ENCODE measurements around the gene SLC44A2. TPM values are rescaled to one million over a fixed set of nuclear protein-coding genes. Genes with fewer than 3 reads are reported as not detected.

SLC44A2 gene
- total RNA-seq, 2 experiments from 2014 or later = 151 to 168 TPM

DNA sequence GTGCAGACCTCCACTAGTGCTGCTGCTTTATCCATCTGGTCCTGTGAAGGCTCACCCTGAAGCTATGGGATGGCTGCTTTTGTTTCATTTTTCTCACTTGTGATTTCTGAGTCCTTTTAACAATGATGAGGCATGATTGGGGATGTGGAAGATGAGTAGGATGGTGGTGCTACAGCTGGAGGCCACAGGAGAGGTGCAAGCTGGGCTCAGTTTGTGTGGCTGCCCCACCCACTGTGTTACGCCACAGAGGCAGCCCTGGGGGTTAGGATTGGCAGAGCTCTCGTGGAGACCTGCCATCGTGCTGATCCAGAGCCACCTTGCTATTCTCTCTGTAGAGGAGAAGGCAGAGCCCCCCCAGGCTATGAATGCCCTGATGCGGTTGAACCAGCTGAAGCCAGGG lies 56.3 kb downstream of the SLC44A2 start:
- Histone ChIP-seq H3K27me3 (ENCODE audit: control insufficient read depth in 1 of 2, insufficient read depth in 2 of 2, low read length in 2 of 2) (no peaks in the 10 kb centered on the region), H3K4me3 (ENCODE audit: low read length) (no peak overlapping the region), H3K9me3 (ENCODE audit: control insufficient read depth in 1 of 2, insufficient read depth in 1 of 2, low read length in 2 of 2) (no peaks in the 10 kb centered on the region), H3K27ac (ENCODE audit: low read depth in 1 of 2, low read length in 2 of 2) (no peak overlapping the region), H3K36me3 (ENCODE audit: insufficient read depth, low read length) (peaks cover 98% of the 10 kb centered on the region), H3K4me1 (ENCODE audit: insufficient read depth, low read length) (no peaks in the 10 kb centered on the region)
- Mint-ChIP-seq H3K9me3 (no peaks in the 10 kb centered on the region), H3K27ac (peak overlapping the region; percentile 42), H3K36me3 (ENCODE audit: low read depth) (peaks cover 94% of the 10 kb centered on the region), H3K27me3 (no peaks in the 10 kb centered on the region), H3K4me1 (ENCODE audit: low read depth) (no peaks in the 10 kb centered on the region), H3K4me3 (no peak overlapping the region)
- ChIA-PET POLR2A (interaction anchor here (0.5 kb wide), 1 partner anchor 49 kb away, joined by 3 read pairs; no protein-coding TSS in a partner anchor), CTCF (no interaction called here)
- DNase-seq (no peak), ATAC-seq (ENCODE audit: poor library complexity) (no peak)
- TF ChIP-seq, protein P1, sequence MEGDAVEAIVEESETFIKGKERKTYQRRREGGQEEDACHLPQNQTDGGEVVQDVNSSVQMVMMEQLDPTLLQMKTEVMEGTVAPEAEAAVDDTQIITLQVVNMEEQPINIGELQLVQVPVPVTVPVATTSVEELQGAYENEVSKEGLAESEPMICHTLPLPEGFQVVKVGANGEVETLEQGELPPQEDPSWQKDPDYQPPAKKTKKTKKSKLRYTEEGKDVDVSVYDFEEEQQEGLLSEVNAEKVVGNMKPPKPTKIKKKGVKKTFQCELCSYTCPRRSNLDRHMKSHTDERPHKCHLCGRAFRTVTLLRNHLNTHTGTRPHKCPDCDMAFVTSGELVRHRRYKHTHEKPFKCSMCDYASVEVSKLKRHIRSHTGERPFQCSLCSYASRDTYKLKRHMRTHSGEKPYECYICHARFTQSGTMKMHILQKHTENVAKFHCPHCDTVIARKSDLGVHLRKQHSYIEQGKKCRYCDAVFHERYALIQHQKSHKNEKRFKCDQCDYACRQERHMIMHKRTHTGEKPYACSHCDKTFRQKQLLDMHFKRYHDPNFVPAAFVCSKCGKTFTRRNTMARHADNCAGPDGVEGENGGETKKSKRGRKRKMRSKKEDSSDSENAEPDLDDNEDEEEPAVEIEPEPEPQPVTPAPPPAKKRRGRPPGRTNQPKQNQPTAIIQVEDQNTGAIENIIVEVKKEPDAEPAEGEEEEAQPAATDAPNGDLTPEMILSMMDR (IDR thresholded peaks at IDR 0.05) = no peak
- intact Hi-C loops (cut with DNase I, micrococcal nuclease) = no loop called here

DNA sequence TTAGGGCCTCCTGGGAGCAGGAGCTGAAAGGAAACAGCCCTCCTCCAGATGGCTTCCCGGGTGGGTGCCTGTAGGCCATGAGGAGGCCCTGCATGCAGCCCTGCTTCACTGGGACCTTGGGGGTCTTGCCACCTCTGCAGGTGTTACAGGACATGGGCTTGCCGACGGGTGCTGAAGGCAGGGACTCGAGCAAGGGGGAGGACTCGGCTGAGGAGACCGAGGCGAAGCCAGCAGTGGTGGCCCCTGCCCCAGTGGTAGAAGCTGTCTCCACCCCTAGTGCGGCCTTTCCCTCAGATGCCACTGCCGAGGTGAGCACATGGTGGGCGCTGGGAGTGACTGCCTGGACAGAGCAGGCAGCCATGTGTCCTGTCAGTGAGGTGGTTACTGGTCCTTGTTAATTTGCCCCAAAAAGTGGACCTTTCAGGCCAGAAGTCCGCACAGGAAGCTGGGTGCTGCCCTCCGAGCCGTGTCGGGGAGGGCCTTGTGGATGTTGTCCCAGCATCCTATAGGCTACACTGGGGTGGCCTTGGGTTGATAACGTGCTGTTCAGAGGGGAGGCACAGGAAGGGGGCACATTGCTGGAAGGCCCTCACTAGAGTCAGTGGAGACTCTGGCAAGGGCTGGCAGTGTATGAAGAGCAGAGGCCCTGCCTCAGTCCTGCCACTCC lies 57.2 kb downstream of the SLC44A2 start:
- H3K27me3 ChIP-seq (ENCODE audit: control insufficient read depth in 1 of 2, insufficient read depth in 2 of 2, low read length in 2 of 2) = no peaks in the 10 kb centered on the region
- ATAC-seq (ENCODE audit: poor library complexity) = no peak
- intact Hi-C loops (cut with DNase I, micrococcal nuclease) = no loop called here
- ChIA-PET POLR2A (no interaction called here), CTCF (no interaction called here)
- no peak for DNase-seq
- Mint-ChIP-seq H3K27me3 (no peaks in the 10 kb centered on the region), H3K36me3 (ENCODE audit: low read depth) (peaks cover 94% of the 10 kb centered on the region), H3K9me3 (no peaks in the 10 kb centered on the region), H3K4me1 (ENCODE audit: low read depth) (no peaks in the 10 kb centered on the region), H3K4me3 (no peak overlapping the region), H3K27ac (no peak overlapping the region)
- TF ChIP-seq, protein P1 (IDR thresholded peaks at IDR 0.05) = no peak
- H3K4me3 ChIP-seq (ENCODE audit: low read length) = no peak overlapping the region
- peaks cover 98% of the 10 kb centered on the region for H3K36me3 ChIP-seq (ENCODE audit: insufficient read depth, low read length)
- no peaks in the 10 kb centered on the region for H3K4me1 ChIP-seq (ENCODE audit: insufficient read depth, low read length)
- H3K27ac ChIP-seq (ENCODE audit: low read depth in 1 of 2, low read length in 2 of 2) = no peak overlapping the region
- H3K9me3 ChIP-seq (ENCODE audit: control insufficient read depth in 1 of 2, insufficient read depth in 1 of 2, low read length in 2 of 2) = no peaks in the 10 kb centered on the region

DNA sequence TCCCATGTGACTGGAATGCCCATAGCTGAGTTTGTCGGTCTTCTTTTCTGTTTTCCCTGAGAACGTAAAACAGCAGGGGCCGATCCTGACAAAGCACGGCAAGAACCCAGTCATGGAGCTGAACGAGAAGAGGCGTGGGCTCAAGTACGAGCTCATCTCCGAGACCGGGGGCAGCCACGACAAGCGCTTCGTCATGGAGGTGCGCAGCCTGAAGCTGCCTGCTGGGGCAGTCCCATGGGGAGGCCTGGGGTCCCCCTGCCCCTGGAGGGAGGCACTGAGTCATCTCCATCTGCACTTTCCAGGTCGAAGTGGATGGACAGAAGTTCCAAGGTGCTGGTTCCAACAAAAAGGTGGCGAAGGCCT lies 57.7 kb downstream of the SLC44A2 start:
- peaks cover 98% of the 10 kb centered on the region for H3K36me3 ChIP-seq (ENCODE audit: insufficient read depth, low read length)
- peaks cover 94% of the 10 kb centered on the region for H3K36me3 Mint-ChIP-seq (ENCODE audit: low read depth)
- ChIA-PET POLR2A (no interaction called here), CTCF (no interaction called here)
- no peaks in the 10 kb centered on the region for H3K4me1 Mint-ChIP-seq (ENCODE audit: low read depth)
- ATAC-seq (ENCODE audit: poor library complexity) (no peak), DNase-seq (no peak)
- intact Hi-C loops (cut with DNase I, micrococcal nuclease) = no loop called here
- H3K4me3 ChIP-seq (ENCODE audit: low read length) = no peak overlapping the region
- H3K4me1 ChIP-seq (ENCODE audit: insufficient read depth, low read length) = no peaks in the 10 kb centered on the region
- H3K4me3 Mint-ChIP-seq = no peak overlapping the region
- H3K27ac ChIP-seq (ENCODE audit: low read depth in 1 of 2, low read length in 2 of 2) = no peak overlapping the region
- TF ChIP-seq, protein P1 (IDR thresholded peaks at IDR 0.05) = no peak
- no peak overlapping the region for H3K27ac Mint-ChIP-seq
- H3K9me3 Mint-ChIP-seq = no peaks in the 10 kb centered on the region
- no peaks in the 10 kb centered on the region for H3K27me3 Mint-ChIP-seq
- no peaks in the 10 kb centered on the region for H3K9me3 ChIP-seq (ENCODE audit: control insufficient read depth in 1 of 2, insufficient read depth in 1 of 2, low read length in 2 of 2)
- H3K27me3 ChIP-seq (ENCODE audit: control insufficient read depth in 1 of 2, insufficient read depth in 2 of 2, low read length in 2 of 2) = no peaks in the 10 kb centered on the region

All from CD4-positive, alpha-beta T cell (primary cell).